ENCODE measurements around the gene ZNF879. TPM values are rescaled to one million over a fixed set of nuclear protein-coding genes. Genes with fewer than 3 reads are reported as not detected.

The ZNF879 gene
- total RNA-seq, 2 donors from 2014 or later: 5.8 to 6.6 TPM

DNA sequence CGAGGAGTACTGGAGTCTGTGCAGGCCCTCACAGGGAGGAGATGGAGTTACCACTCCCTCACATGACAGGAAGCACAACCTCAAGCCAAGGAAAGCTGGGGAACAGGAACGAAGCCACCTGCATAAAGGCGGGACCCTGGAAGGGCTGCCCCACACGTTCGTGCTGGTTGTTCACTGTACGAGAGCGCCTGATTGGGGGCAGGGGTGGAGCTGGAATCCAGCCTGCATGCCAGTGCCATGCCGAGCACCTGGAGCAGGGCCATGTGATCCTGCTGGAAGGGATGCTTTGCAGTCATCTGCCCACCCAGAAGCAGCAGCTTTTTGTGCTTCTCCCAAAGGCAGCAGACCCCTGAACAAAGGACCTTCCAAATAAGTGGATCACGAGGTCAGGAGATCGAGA, 39.9 kb upstream of the ZNF879 start:
- 82% methylated on average over 10 of the region's 10 CpGs for WGBS, 2 experiments (ENCODE audit: insufficient coverage in 1 of 2, insufficient read length in 1 of 2)
- peaks cover 34% of the 10 kb centered on the region for H3K9me3 ChIP-seq (ENCODE audit: control insufficient read depth, low read length)
- no peak for DNase-seq

DNA sequence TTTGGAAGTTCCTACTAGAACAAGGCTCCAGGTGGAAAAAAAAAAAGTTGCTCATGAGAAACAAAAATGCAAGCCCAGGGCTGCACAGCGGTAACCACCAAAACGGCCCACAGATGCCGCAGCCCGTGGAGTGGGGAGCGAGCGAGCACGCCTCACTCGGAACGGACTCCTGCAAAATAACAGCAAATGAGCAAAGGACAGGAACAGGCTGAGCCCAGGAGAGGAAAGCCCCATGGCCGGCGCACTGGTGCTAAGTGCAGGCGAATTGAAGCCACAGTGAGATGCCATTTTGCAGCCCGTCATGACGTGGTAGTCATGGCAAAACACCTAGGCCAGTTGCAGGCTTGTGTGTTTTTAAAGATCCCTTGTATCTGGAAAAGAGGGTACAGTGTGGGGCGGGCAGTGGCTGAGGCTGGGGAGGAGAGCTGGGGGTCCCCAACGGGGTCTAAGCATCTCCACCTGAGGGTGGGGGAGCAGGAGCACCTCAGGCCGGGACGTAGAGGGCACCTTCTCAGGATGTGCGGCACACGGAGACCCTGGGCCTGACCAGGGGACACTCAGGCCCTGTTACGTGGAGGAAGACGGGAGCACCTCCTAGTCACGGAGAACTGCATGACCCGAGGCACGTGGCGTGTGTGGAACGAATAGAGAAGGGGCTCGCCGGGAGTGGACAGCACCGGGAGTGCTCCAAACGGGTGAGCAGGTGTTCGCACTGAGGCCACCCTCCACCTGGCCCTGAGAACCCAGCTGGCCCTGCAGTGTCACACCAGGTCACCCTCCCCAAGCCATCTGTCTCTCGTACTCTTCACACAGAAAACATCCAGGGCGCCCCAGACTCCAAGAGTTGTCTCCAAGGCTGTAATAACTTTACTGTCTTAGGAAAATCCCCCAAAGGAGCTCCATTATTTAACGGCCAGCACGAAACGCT, 39.2 kb upstream of the ZNF879 start:
- H3K27ac ChIP-seq (ENCODE audit: low read depth, low read length): no peak overlapping the region
- no peaks in the 10 kb centered on the region for H3K4me1 ChIP-seq (ENCODE audit: control insufficient read depth, insufficient read depth, low read length)
- no peak overlapping the region for H3K4me3 ChIP-seq (ENCODE audit: low read length)
- WGBS, 2 experiments (ENCODE audit: insufficient coverage in 1 of 2, insufficient read length in 1 of 2): 88 to 90% methylated on average over 31 to 37 of the region's 37 CpGs
- no peak overlapping the region for H3K4me3 Mint-ChIP-seq
- H3K36me3 Mint-ChIP-seq (ENCODE audit: low read depth): no peaks in the 10 kb centered on the region
- H3K27ac Mint-ChIP-seq: no peak overlapping the region
- H3K27me3 Mint-ChIP-seq (ENCODE audit: insufficient read depth): peaks cover 3% of the 10 kb centered on the region
- H3K9me3 ChIP-seq (ENCODE audit: control insufficient read depth, low read length): peaks cover 29% of the 10 kb centered on the region
- no peak for DNase-seq
- H3K9ac ChIP-seq (ENCODE audit: extremely low read depth, low read length, poor library complexity, severe bottlenecking): no peak overlapping the region
- no peaks in the 10 kb centered on the region for H3K27me3 ChIP-seq (ENCODE audit: control insufficient read depth, insufficient read depth, low read length, poor library complexity, severe bottlenecking)
- TF ChIP-seq, protein P1, sequence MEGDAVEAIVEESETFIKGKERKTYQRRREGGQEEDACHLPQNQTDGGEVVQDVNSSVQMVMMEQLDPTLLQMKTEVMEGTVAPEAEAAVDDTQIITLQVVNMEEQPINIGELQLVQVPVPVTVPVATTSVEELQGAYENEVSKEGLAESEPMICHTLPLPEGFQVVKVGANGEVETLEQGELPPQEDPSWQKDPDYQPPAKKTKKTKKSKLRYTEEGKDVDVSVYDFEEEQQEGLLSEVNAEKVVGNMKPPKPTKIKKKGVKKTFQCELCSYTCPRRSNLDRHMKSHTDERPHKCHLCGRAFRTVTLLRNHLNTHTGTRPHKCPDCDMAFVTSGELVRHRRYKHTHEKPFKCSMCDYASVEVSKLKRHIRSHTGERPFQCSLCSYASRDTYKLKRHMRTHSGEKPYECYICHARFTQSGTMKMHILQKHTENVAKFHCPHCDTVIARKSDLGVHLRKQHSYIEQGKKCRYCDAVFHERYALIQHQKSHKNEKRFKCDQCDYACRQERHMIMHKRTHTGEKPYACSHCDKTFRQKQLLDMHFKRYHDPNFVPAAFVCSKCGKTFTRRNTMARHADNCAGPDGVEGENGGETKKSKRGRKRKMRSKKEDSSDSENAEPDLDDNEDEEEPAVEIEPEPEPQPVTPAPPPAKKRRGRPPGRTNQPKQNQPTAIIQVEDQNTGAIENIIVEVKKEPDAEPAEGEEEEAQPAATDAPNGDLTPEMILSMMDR (conservative IDR thresholded peaks at IDR 0.05): no peak
- H3K4me1 Mint-ChIP-seq: no peaks in the 10 kb centered on the region
- H3K9me3 Mint-ChIP-seq: peaks cover 88% of the 10 kb centered on the region
- H3K36me3 ChIP-seq (ENCODE audit: control insufficient read depth, insufficient read depth, low read length): no peaks in the 10 kb centered on the region

More for the DNA sequence above, 39.9 kb upstream of the ZNF879 start:
- Histone ChIP-seq H3K4me3 (ENCODE audit: low read length) (no peak overlapping the region), H3K27ac (ENCODE audit: low read depth, low read length) (no peak overlapping the region), H3K9ac (ENCODE audit: extremely low read depth, low read length, poor library complexity, severe bottlenecking) (no peak overlapping the region), H3K36me3 (ENCODE audit: control insufficient read depth, insufficient read depth, low read length) (no peaks in the 10 kb centered on the region), H3K27me3 (ENCODE audit: control insufficient read depth, insufficient read depth, low read length, poor library complexity, severe bottlenecking) (no peaks in the 10 kb centered on the region), H3K4me1 (ENCODE audit: control insufficient read depth, insufficient read depth, low read length) (no peaks in the 10 kb centered on the region)
- H3K4me3 Mint-ChIP-seq: no peak overlapping the region
- peaks cover 3% of the 10 kb centered on the region for H3K27me3 Mint-ChIP-seq (ENCODE audit: insufficient read depth)
- TF ChIP-seq, protein P1 (conservative IDR thresholded peaks at IDR 0.05): no peak
- H3K4me1 Mint-ChIP-seq: no peaks in the 10 kb centered on the region
- H3K36me3 Mint-ChIP-seq (ENCODE audit: low read depth): no peaks in the 10 kb centered on the region
- peaks cover 92% of the 10 kb centered on the region for H3K9me3 Mint-ChIP-seq
- no peak overlapping the region for H3K27ac Mint-ChIP-seq

DNA sequence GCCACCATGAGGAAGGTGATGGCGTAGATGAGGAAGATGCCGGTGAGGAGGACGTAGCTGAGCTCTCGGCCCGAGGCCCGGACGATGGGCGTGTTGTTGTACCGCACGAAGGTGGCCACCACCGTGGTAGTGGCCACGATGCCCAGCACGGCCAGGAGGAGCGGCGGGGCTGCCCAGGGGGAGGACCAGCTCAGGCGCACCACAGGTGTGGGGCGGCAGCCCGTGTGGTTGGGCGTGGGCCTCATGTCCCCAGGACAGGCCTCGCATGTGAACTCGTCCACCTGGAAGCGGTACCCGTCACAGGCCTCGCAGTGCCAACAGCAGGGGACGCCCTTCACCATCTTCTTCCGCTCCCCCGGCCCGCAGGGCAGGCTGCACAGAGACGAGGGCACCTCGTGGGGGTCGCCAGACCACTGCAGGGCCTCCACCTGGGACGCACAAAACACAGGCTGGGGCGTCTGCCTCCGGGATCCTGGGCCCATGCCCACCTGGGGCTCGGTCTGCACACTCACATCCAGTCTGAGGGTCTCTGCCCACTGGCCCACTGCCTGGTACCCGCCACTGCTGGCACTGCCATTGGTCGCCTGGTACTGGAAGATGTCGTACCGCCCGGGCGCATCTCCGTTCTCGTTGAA, 37.2 kb upstream of the ZNF879 start:
- H3K27ac ChIP-seq (ENCODE audit: low read depth, low read length): no peak overlapping the region
- no peaks in the 10 kb centered on the region for H3K36me3 Mint-ChIP-seq (ENCODE audit: low read depth)
- H3K27me3 Mint-ChIP-seq (ENCODE audit: insufficient read depth): peaks cover 8% of the 10 kb centered on the region
- no peaks in the 10 kb centered on the region for H3K4me1 Mint-ChIP-seq
- H3K9me3 Mint-ChIP-seq: peaks cover 77% of the 10 kb centered on the region
- H3K4me3 Mint-ChIP-seq: no peak overlapping the region
- TF ChIP-seq, protein P1 (conservative IDR thresholded peaks at IDR 0.05): no peak
- H3K4me1 ChIP-seq (ENCODE audit: control insufficient read depth, insufficient read depth, low read length): no peaks in the 10 kb centered on the region
- WGBS, 2 experiments (ENCODE audit: insufficient coverage in 1 of 2, insufficient read length in 1 of 2): 92 to 97% methylated on average over 32 to 43 of the region's 43 CpGs
- no peak overlapping the region for H3K27ac Mint-ChIP-seq
- no peak overlapping the region for H3K9ac ChIP-seq (ENCODE audit: extremely low read depth, low read length, poor library complexity, severe bottlenecking)
- H3K4me3 ChIP-seq (ENCODE audit: low read length): no peak overlapping the region
- no peaks in the 10 kb centered on the region for H3K27me3 ChIP-seq (ENCODE audit: control insufficient read depth, insufficient read depth, low read length, poor library complexity, severe bottlenecking)
- no peaks in the 10 kb centered on the region for H3K36me3 ChIP-seq (ENCODE audit: control insufficient read depth, insufficient read depth, low read length)
- H3K9me3 ChIP-seq (ENCODE audit: control insufficient read depth, low read length): peaks cover 33% of the 10 kb centered on the region
- no peak for DNase-seq
